GM12878 (cell line): ENCODE measurements around the gene SFMBT1. TPM values are rescaled to one million over a fixed set of nuclear protein-coding genes. Genes with fewer than 3 reads are reported as not detected.

Experiments used
- ATF7 ChIP-seq: fragments of 450-650 bp; IDR thresholded peaks from 2 replicates; pipeline ENCODE4 v1.6.1; 2016; ENCODE audit warnings: low read depth, mild to moderate bottlenecking
- CBFB ChIP-seq: IDR thresholded peaks from 2 replicates; pipeline ENCODE4 v1.6.1; 2016; ENCODE audit warnings: antibody characterized with exemption, low read depth
- CEBPZ ChIP-seq: fragments of 150-350 bp; IDR thresholded peaks from 2 replicates; pipeline ENCODE4 v1.6.1; 2016; ENCODE audit warnings: low read depth, low read length
- ESRRA ChIP-seq: IDR thresholded peaks from 2 replicates; pipeline ENCODE4 v1.6.1; 2012; ENCODE audit warnings: mild to moderate bottlenecking, low read length, improper control_type of control experiment
- JUND ChIP-seq: IDR thresholded peaks from 2 replicates; pipeline ENCODE4 v1.6.1; 2012; ENCODE audit warnings: low read depth, mild to moderate bottlenecking, low read length, improper control_type of control experiment, moderate library complexity
- SMARCA5 ChIP-seq: fragments of 450-650 bp; IDR thresholded peaks from 2 replicates; pipeline ENCODE4 v1.6.1; 2017; ENCODE audit warnings: mild to moderate bottlenecking
- TARDBP ChIP-seq: IDR thresholded peaks from 2 replicates; pipeline ENCODE4 v1.6.1; 2016; ENCODE audit warnings: borderline replicate concordance
- YY1 ChIP-seq: IDR thresholded peaks from 2 replicates; pipeline ENCODE4 v1.6.1; 2011; ENCODE audit warnings: low read depth, mild to moderate bottlenecking, low read length
- ZBTB33 ChIP-seq: fragments of 450-650 bp; IDR thresholded peaks from 2 replicates; pipeline ENCODE4 v1.6.1; 2017; ENCODE audit warnings: mild to moderate bottlenecking
- polyA plus RNA-seq, 11 experiments: library from polyadenylated mRNA; depleted of rRNA in 4 of 11; unstranded in 6 of 11; stranded (reverse) in 5 of 11; fragments of >200 nt; fragmentation: Nextera tagmentation in 4 of 11; fragmentation: Illumina TruSeq in 1 of 11; extraction: Ambion mirVana in 4 of 11; extraction: Trizol in 1 of 11; gene quantifications; 1 replicate in 1 of 11; 2 replicates in 10 of 11; pipeline versions ENCODE4 v1.2.1 to v1.2.3, GENCODE V29; 2011 to 2016; ENCODE audit warnings: inconsistent platforms in 2 of 11, missing spikeins in 2 of 11, low read depth in 1 of 11
- total RNA-seq, 4 experiments: library from RNA; depleted of rRNA in 3 of 4; stranded (reverse); fragments of >200 nt in 3 of 4; fragmentation: Illumina TruSeq in 1 of 4; extraction: Trizol in 1 of 4; gene quantifications; 2 replicates each; pipeline versions ENCODE4 v1.2.1 to v1.2.3, GENCODE V29; 2013 to 2021

The SFMBT1 gene
- total and polyA plus RNA-seq, 10 of the 15 experiments (the other 5 are each of a cell fraction or from before 2014, with no cell fraction given), result 3.2 to 19.5 (median 11.4) TPM

DNA sequence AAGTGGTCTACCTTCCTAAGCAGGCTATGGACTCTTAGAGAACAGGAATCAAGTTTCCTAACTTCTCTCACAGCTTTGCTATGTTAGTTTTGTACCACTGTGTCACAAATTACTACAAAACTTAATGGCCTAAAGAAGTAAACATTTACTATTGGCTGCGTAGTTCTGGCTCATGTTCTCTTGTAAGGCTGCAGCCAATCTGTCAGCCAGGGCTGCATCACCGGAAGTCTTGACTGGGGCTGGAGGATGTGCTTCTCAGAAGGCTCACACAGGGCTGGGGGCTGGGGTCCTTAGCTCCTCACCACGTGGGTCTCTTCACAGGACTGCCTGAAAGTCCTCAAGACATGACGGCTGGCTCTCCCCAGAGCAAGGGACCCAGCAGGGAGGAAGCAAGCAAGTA is 164.0 kb downstream of the SFMBT1 start (continued):
- no peak for TF ChIP-seq TARDBP
- TF ChIP-seq ZBTB33, result no peak
- TF ChIP-seq CEBPZ, result no peak
- no peak for TF ChIP-seq CBFB
- no peak for TF ChIP-seq ESRRA
- TF ChIP-seq YY1, result no peak
- TF ChIP-seq SMARCA5, result no peak
- TF ChIP-seq JUND, result no peak
- TF ChIP-seq ATF7, result no peak
